WTC11 (cell line): ENCODE results near the gene IP6K2. TPM values are rescaled to one million over a fixed set of nuclear protein-coding genes. Genes with fewer than 3 reads are reported as not detected.

Experiments
- E2F4 ChIP-seq: sonication (generic); formaldehyde crosslinking; IDR thresholded peaks from 2 replicates; pipeline ENCODE4 v1.8.1; 2022; ENCODE audit warnings: low read depth, mild to moderate bottlenecking, moderate library complexity, missing genetic modification reagents, borderline replicate concordance
- E2F5 ChIP-seq: sonication (generic); formaldehyde crosslinking; IDR thresholded peaks from 2 replicates; pipeline ENCODE4 v1.8.1; 2022; ENCODE audit warnings: mild to moderate bottlenecking, moderate library complexity, missing genetic modification reagents
- HMGA2 ChIP-seq: fragments of 250-450 bp; sonication (Bioruptor Pico); IDR thresholded peaks from 2 replicates; pipeline ENCODE4 v1.4.0; 2021; ENCODE audit warnings: mild to moderate bottlenecking, moderate library complexity
- JUN ChIP-seq: sonication (generic); formaldehyde crosslinking; IDR thresholded peaks from 2 replicates; pipeline ENCODE4 v1.8.0; 2023; ENCODE audit warnings: mild to moderate bottlenecking, missing genetic modification reagents
- KAT7 ChIP-seq: sonication (generic); formaldehyde crosslinking; IDR thresholded peaks from 2 replicates; pipeline ENCODE4 v1.8.1; 2023; ENCODE audit warnings: missing genetic modification reagents, mild to moderate bottlenecking, borderline replicate concordance
- NFATC4 ChIP-seq: fragments of 250-450 bp; sonication (Bioruptor Pico); IDR thresholded peaks from 2 replicates; pipeline ENCODE4 v1.9.0; 2021; ENCODE audit warnings: mild to moderate bottlenecking
- RELA ChIP-seq: sonication (generic); formaldehyde crosslinking; IDR thresholded peaks from 2 replicates; pipeline ENCODE4 v1.8.1; 2022; ENCODE audit warnings: missing genetic modification reagents, mild to moderate bottlenecking, borderline replicate concordance
- SMAD4 ChIP-seq: sonication (generic); formaldehyde crosslinking; IDR thresholded peaks from 2 replicates; pipeline ENCODE4 v1.8.0; 2022; ENCODE audit warnings: mild to moderate bottlenecking, missing genetic modification reagents
- SOX15 ChIP-seq: fragments of 250-450 bp; sonication (Bioruptor Pico); IDR thresholded peaks from 2 replicates; pipeline ENCODE4 v1.9.0; 2021; ENCODE audit warnings: mild to moderate bottlenecking
- SP1 ChIP-seq: sonication (generic); formaldehyde crosslinking; conservative IDR thresholded peaks from 2 replicates; pipeline ENCODE4 v1.8.1; 2022; ENCODE audit warnings: missing genetic modification reagents
- ZNF425 ChIP-seq: fragments of 250-450 bp; sonication (Bioruptor Pico); conservative IDR thresholded peaks from 2 replicates; pipeline ENCODE4 v1.9.0; 2021; ENCODE audit warnings: mild to moderate bottlenecking
- ZNF532 ChIP-seq: fragments of 250-450 bp; sonication (Bioruptor Pico); IDR thresholded peaks from 2 replicates; pipeline ENCODE4 v1.9.0; 2021; ENCODE audit warnings: mild to moderate bottlenecking, borderline replicate concordance
- total RNA-seq: library from RNA; stranded (reverse); gene quantifications from 3 replicates; pipeline ENCODE4 v1.2.3, GENCODE V29; 2021
- TF ChIP-seq, protein P1 (sequence below): sonication (generic); formaldehyde crosslinking; IDR thresholded peaks from 2 replicates; pipeline ENCODE4 v1.8.0; 2022; ENCODE audit warnings: missing genetic modification reagents
- TF ChIP-seq, protein P2 (sequence below): sonication (generic); formaldehyde crosslinking; IDR thresholded peaks from 2 replicates; pipeline ENCODE4 v1.8.1; 2022; ENCODE audit warnings: low read depth, missing genetic modification reagents, borderline replicate concordance

IP6K2 gene
- total RNA-seq, 1 experiment from 2014 or later, result 123 TPM

- TF ChIP-seq, protein P1, sequence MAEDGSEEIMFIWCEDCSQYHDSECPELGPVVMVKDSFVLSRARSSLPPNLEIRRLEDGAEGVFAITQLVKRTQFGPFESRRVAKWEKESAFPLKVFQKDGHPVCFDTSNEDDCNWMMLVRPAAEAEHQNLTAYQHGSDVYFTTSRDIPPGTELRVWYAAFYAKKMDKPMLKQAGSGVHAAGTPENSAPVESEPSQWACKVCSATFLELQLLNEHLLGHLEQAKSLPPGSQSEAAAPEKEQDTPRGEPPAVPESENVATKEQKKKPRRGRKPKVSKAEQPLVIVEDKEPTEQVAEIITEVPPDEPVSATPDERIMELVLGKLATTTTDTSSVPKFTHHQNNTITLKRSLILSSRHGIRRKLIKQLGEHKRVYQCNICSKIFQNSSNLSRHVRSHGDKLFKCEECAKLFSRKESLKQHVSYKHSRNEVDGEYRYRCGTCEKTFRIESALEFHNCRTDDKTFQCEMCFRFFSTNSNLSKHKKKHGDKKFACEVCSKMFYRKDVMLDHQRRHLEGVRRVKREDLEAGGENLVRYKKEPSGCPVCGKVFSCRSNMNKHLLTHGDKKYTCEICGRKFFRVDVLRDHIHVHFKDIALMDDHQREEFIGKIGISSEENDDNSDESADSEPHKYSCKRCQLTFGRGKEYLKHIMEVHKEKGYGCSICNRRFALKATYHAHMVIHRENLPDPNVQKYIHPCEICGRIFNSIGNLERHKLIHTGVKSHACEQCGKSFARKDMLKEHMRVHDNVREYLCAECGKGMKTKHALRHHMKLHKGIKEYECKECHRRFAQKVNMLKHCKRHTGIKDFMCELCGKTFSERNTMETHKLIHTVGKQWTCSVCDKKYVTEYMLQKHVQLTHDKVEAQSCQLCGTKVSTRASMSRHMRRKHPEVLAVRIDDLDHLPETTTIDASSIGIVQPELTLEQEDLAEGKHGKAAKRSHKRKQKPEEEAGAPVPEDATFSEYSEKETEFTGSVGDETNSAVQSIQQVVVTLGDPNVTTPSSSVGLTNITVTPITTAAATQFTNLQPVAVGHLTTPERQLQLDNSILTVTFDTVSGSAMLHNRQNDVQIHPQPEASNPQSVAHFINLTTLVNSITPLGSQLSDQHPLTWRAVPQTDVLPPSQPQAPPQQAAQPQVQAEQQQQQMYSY (CRISPR knock-in tag), result no peak
- TF ChIP-seq SOX15 (no peak), ZNF425 (0 out of 2 replicates have a peak, but pooled peaks have one; percentile 15), E2F4 (CRISPR knock-in tag) (no peak; the same call in 1 of the 2 replicates), NFATC4 (CRISPR knock-in tag) (no peak; the same call in 1 of the 2 replicates), HMGA2 (CRISPR knock-in tag) (peak; percentile 4; the same call in 1 of the 2 replicates), RELA (CRISPR knock-in tag) (0 out of 2 replicates have a peak, but pooled peaks have one; percentile 17), JUN (CRISPR knock-in tag) (no peak), SMAD4 (no peak), KAT7 (CRISPR knock-in tag) (0 out of 2 replicates have a peak, but pooled peaks have one; percentile 32), ZNF532 (CRISPR knock-in tag) (peak; percentile 28; the same call in 1 of the 2 replicates), SP1 (CRISPR knock-in tag) (no peak), E2F5 (peak; percentile 73; the same call in 1 of the 2 replicates)
- TF ChIP-seq, protein P2, sequence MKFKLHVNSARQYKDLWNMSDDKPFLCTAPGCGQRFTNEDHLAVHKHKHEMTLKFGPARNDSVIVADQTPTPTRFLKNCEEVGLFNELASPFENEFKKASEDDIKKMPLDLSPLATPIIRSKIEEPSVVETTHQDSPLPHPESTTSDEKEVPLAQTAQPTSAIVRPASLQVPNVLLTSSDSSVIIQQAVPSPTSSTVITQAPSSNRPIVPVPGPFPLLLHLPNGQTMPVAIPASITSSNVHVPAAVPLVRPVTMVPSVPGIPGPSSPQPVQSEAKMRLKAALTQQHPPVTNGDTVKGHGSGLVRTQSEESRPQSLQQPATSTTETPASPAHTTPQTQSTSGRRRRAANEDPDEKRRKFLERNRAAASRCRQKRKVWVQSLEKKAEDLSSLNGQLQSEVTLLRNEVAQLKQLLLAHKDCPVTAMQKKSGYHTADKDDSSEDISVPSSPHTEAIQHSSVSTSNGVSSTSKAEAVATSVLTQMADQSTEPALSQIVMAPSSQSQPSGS (CRISPR knock-in tag), result no peak; the same call in 1 of the 2 replicates
Observed at GRCh38 chr3:48662753-48663488, 54.1 kb downstream of the IP6K2 start, which contains the start of gene CELSR3 (continued).
